HG03280 (cell line): ENCODE measurements around the gene CENPT.
A peak's percentile ranks its signal among the peaks of the same experiment; 100 is the strongest.
"Not testable (repeated sequence)": the region's sequence is repeated elsewhere in the genome, so short reads cannot be mapped to it uniquely, and the experiment has no call there.

Experiments
- ATAC-seq: cut with Tn5 transposase; IDR thresholded peaks from one replicate; pipeline ENCODE4 v1.9.1; 2021; ENCODE audit warnings: mild to moderate bottlenecking, moderate library complexity; ENCODE audit not compliant: unreplicated experiment

CENPT gene

GRCh38 chr16:67878232-67878631 lies 30.7 kb upstream of the CENPT start:
- no peak for ATAC-seq

DNA sequence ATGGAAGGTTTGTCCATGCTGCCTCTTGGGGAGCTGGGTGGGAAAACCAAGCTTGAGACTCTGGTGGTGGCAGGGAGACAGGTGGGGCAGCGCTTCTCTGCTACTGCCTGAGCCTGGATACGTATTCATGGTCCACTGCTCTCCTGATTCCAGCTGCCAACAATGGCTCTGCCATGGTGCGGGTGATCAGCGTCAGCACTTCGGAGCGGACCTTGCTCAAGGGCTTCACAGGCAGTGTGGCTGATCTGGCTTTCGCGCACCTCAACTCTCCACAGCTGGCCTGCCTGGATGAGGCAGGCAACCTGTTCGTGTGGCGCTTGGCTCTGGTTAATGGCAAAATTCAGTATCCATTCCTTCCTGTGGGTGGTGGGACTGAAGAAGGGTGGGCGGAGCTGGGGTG lies 29.6 kb upstream of the CENPT start:
- no peak for ATAC-seq

DNA sequence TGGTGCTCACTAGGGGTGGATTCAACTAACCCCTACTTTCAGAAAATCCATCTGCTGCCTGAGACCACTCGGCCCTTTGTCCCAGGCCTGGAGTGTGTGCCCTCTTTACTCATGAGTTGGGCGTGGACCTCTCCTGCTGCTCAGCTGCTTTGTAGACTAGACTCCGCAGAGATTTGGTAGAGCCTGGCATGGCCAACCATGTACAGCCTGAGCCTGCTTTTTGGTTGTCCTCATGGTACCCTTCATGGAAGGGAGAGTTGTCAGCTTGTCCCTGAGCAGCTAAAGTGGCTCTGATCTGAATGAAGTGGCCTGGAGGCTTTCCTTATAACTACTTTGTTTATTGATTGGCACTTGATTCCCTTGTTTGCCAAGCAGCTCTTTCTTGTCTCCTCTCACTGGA lies 26.9 kb upstream of the CENPT start:
- no peak for ATAC-seq

- peak; percentile 11 for ATAC-seq
Measured at GRCh38 chr16:67873435-67874370, 26.2 kb upstream of the CENPT start.

- ATAC-seq = peak; percentile 82
Measured at GRCh38 chr16:67872631-67873434, 25.3 kb upstream of the CENPT start, which contains the start of gene EDC4. TSS of gene EDC4 (plus strand) at chr16:67873052. CDS start at chr16:67873262, 210 bp downstream.

DNA sequence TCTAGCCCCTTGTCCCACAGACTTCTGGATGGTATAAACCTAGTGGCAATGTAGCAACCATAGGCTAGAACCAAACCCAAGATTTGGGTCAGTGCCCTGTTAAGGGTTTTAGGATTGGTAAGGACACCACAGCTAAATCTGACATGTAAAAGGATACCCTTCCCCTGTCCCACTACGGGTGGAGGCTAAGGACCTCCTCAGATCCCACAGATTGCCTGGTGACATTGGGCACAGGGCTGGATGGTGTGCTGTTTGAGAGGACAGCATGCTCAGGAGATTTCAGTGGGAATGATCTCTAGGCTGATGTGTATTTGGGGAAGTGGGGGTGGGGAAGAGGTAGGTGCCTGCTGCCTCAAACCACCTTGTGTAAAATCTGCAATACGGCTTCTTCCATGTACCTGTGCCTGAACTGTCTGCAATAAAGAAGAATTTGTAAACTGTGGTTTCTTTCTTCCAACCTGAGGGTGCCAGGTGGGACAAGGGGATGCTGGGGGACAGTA lies 24.7 kb upstream of the CENPT start:
- ATAC-seq = no peak

DNA sequence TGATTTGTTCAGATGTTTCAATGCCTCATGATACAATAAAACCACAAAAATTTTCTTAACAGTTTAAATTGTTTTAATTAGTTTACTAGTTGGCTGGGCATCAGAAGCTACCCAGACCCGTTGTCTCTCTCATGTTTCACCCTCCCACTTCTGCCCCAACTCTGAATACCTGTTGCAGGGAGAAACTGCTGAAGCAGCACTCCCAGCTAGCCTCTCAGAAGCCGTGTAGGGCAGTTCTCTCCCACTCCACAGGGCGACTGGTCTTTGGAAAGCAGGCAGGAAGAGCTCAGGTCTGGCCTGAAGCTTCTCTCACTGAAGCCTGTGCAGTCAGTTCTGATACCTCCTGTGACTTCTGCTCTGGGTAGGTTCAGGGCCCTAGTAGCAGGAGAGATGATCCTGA lies 23.8 kb upstream of the CENPT start:
- ATAC-seq = no peak

DNA sequence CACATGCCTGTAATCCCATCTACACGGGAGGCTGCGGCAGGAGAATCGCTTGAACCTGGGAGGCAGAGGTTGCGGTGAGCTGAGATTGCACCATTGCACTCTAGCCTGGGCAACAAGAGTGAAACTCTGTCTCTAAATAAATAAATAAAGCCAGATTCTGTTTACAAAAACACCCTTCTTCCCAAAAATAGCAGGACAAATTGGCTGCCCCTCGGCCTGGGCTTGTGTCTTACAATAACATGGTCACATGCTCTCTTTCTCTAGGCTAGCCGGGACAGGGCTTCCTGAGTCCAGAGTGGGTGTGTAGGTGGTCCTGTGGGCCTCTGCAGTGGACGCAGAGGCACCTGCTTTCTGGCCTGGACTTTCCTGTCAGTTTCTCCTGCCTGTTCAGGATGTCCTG lies 22.2 kb upstream of the CENPT start:
- ATAC-seq = no peak

DNA sequence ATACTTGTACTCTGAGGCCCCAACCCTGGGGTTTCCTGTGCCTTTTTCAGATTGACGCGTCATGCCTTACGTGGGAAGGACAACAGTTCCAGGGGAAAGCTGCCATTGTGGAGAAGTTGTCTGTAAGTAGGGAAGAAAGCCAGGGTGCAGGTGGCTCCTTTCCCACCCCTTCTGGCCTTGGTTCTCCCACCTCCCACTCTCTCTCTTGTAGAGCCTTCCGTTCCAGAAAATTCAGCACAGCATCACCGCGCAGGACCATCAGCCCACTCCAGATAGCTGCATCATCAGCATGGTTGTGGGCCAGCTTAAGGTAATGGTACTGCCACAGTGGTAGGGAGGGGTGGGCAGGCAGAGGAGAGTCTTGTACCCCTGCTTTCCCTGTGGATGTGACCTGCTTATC lies 20.8 kb upstream of the CENPT start:
- no peak for ATAC-seq

GRCh38 chr16:67865318-67865717 lies 17.8 kb upstream of the CENPT start:
- ATAC-seq = no peak

GRCh38 chr16:67864594-67864993 lies 17.1 kb upstream of the CENPT start:
- no peak for ATAC-seq

DNA sequence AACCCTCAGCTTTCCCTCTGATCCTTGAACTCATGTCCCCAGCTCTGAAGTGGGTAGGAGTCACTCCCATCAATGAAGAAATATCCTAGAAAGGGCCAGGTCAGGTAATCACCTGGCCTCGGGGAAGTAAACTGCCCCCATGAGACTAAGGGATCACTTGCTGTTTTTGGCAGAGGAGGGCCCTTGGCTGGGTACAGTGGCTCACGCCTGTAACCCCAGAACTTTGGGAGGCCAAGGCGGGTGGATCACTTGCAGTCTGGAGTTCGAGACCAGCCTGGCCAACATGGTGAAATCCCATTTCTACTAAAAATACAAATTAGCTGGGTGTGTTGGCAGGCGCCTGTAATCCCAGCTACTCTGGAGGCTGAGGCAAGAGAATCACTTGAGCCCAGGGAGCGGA lies 16.6 kb upstream of the CENPT start:
- not testable (repeated sequence) for ATAC-seq

DNA sequence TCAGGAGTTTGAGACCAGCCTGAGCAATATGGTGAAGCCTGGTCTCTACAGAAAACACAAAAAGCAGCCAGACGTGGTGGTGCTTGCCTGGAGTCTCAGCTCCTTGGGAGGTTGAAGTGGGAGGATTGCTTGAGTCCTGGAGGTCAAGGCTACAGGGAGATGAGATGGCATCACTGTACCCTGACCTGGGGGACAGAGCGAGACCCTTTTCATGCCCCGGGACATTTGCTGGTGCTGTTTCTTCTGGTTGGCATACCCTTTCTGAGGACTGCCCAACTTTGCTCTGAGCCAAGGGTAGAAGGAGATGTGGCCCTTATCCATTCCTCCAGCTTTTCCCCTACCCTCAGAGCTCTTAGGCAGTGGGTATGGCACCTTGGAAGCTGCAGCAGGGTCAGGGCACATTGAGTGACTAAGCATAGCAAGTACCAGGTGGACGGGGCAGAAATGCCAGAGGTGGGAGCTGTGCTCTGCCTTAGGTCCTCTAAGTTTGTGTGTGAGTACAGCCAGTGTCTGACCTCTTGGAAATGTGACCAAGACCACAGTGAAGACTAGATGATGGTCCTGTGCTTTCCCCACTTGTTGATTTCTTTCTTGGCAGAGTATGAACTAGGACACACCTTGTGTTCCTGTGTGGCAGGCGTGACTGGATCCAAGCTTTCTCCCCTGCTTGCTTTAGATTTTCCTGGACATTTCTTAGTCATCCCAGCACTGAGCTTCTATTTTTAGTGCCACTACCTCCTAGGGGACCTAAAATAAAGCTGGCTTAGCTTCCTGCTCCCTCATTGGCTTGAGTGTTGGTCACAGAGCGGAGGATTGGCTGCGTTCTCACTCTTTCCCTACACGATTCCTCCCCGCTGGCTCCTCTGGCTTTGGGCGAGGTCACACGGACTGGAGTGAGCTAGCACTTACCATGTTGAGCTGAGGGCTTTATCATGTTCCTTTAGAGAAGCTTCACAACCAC lies 15.4 kb upstream of the CENPT start:
- ATAC-seq = no peak

DNA sequence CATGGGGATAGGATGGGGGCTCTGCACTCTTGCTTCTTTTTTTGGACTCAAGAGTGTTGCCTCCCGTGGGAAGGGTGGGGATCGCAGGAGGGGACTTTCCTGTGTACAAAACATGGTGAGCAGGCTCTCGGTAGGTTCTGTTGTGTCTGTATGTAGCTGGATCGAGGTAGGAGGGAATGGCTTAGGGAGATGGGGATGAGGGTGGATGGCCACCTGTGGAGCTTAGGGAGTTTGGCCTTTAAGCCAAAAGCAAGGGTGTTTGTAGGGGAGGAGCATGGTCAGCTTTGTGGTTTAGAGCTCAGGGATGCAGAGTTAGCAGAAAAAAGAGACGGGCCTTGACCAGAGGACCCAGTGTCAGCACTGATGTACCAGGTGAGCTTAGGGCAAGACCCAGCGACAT lies 14.4 kb upstream of the CENPT start:
- no peak for ATAC-seq

- no peak for ATAC-seq
Measured at GRCh38 chr16:67860589-67861398, 13.3 kb upstream of the CENPT start.

- no peak for ATAC-seq
Measured at GRCh38 chr16:67858500-67858899, 11.0 kb upstream of the CENPT start.

DNA sequence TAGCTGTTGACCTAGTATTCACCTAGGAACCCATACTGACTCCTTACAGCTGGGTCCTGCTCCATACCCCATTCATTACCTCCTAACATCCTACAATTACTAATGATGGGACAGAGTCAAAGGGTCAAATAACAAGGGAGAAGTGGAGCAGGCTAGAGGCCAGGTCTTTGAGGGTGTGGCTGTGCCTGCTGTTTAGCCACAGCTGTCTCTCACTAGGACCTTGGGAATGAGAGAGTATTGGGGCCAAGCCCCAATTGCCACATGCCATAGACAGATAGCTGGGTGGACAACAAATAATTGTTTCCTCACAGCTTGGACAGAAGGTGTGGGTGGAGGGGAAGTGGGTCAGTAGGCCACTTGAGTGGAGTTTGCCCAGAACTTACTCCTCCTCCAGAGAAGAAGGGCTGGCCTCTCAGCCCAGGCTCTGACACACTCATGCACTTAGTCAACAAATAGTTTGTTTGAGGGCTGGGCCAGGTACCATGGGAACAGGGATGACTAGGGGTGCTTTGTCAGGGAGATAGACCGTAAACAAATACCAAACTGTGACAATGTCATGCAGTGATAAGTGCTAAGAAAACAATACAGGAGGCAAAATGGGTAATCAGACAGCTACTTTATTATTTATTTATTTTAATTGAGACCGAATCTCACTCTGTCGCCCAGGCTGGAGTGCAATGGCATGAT lies 10.2 kb upstream of the CENPT start:
- no peak for ATAC-seq

- ATAC-seq = no peak
Measured at GRCh38 chr16:67856927-67857546, 9.5 kb upstream of the CENPT start.

GRCh38 chr16:67855789-67856188 lies 8.3 kb upstream of the CENPT start:
- no peak for ATAC-seq
